NCI-H2171 treated with DMSO at 0.1 percent for 48 hours (cell line): ENCODE data around the gene PTGR2.
A peak's percentile ranks its signal among the peaks of the same experiment; 100 is the strongest.
"Not testable (repeated sequence)": the region's sequence is repeated elsewhere in the genome, so short reads cannot be mapped to it uniquely, and the experiment has no call there.

Source experiments
- DNase-seq: peaks from one replicate; lab custom pipeline; 2025; lab: John Stamatoyannopoulos, UW

Gene PTGR2

GRCh38 chr14:73851567-73852382, at the start of gene PTGR2:
Gene PTGR2 (plus strand): TSS chr14:73851831. CDS start chr14:73858863, 7,032 bp downstream.
- peak; percentile 98 for DNase-seq

- no peak for DNase-seq
Observed at GRCh38 chr14:73802431-73803188, 49.0 kb upstream of the PTGR2 start.

GRCh38 chr14:73804636-73805035, 47.0 kb upstream of the PTGR2 start:
- DNase-seq: no peak

GRCh38 chr14:73807457-73807856, 44.2 kb upstream of the PTGR2 start:
- DNase-seq: no peak

GRCh38 chr14:73809391-73809790, 42.2 kb upstream of the PTGR2 start:
- peak; percentile 31 for DNase-seq

- no peak for DNase-seq
Observed at GRCh38 chr14:73810478-73811163, 41.0 kb upstream of the PTGR2 start.

- no peak for DNase-seq
Observed at GRCh38 chr14:73811164-73811503, 40.5 kb upstream of the PTGR2 start.

GRCh38 chr14:73814153-73814552, 37.5 kb upstream of the PTGR2 start:
- DNase-seq: no peak

GRCh38 chr14:73815849-73816248, 35.8 kb upstream of the PTGR2 start:
- DNase-seq: no peak

GRCh38 chr14:73816393-73816816, 35.2 kb upstream of the PTGR2 start:
- DNase-seq: no peak

GRCh38 chr14:73817020-73817655, 34.5 kb upstream of the PTGR2 start:
- no peak for DNase-seq

- no peak for DNase-seq
Observed at GRCh38 chr14:73818821-73819220, 32.8 kb upstream of the PTGR2 start.

GRCh38 chr14:73820631-73821030, 31.0 kb upstream of the PTGR2 start:
- no peak for DNase-seq

GRCh38 chr14:73823339-73823885, 28.2 kb upstream of the PTGR2 start:
- no peak for DNase-seq

GRCh38 chr14:73824127-73824526, 27.5 kb upstream of the PTGR2 start:
- no peak for DNase-seq

- no peak for DNase-seq
Observed at GRCh38 chr14:73824536-73824935, 27.1 kb upstream of the PTGR2 start.

GRCh38 chr14:73825551-73826188, 26.0 kb upstream of the PTGR2 start:
- peak; percentile 83 for DNase-seq

GRCh38 chr14:73827190-73827589, 24.4 kb upstream of the PTGR2 start:
- not testable (repeated sequence) for DNase-seq

GRCh38 chr14:73829071-73829470, 22.6 kb upstream of the PTGR2 start:
- no peak for DNase-seq

- DNase-seq: no peak
Observed at GRCh38 chr14:73829526-73830431, 21.9 kb upstream of the PTGR2 start.
